IMR-90 (cell line): ENCODE results near the gene PNPLA2.

Source experiments
- MXI1 ChIP-seq: IDR thresholded peaks from 2 replicates; pipeline ENCODE4 v1.6.1; 2012; ENCODE audit warnings: low read depth, mild to moderate bottlenecking, low read length, moderate library complexity, borderline replicate concordance
- POLR2A ChIP-seq: IDR thresholded peaks from 2 replicates; pipeline ENCODE4 v1.6.1; 2012; ENCODE audit warnings: mild to moderate bottlenecking, low read depth, low read length
- RFX5 ChIP-seq: IDR thresholded peaks from 2 replicates; pipeline ENCODE4 v1.8.0; 2012; ENCODE audit warnings: low read depth, mild to moderate bottlenecking, low read length, moderate library complexity

DNA sequence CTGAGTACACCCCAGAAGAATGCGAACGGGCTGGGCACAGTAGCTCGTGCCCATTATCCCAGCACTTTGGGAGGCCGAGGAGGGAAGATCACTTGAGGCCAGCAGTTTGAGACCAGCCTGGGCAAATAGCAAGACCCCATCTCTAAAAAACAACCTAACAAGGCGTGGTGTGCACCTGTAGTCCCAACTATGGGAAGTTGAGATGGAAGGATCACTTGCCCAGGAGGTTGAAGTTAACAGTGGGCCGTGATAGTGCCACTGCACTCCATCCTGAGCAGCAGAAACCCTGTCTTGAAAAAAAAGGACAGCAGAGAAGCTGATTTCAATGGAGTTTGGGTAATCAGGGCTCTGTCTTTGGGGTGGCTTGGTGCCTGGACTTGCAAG, 5.7 kb upstream of the PNPLA2 start:
- TF ChIP-seq MXI1 (no peak), RFX5 (no peak), POLR2A (no peak)
